HepG2 (cell line): ENCODE measurements around the gene IGDCC3. TPM values are rescaled to one million over a fixed set of nuclear protein-coding genes. Genes with fewer than 3 reads are reported as not detected.

Experiments
- BRF2 ChIP-seq: sonication (generic); formaldehyde crosslinking; IDR thresholded peaks from 2 replicates; pipeline ENCODE4 v1.8.1; 2022; ENCODE audit warnings: mild to moderate bottlenecking, missing genetic modification reagents
- DNMT1 ChIP-seq: sonication (generic); formaldehyde crosslinking; IDR thresholded peaks from 2 replicates; pipeline ENCODE4 v1.5.1; 2020; ENCODE audit warnings: mild to moderate bottlenecking, missing genetic modification reagents
- HMG20A ChIP-seq: IDR thresholded peaks from 2 replicates; pipeline ENCODE4 v1.6.1; 2016; ENCODE audit warnings: borderline replicate concordance
- HOXA5 ChIP-seq: sonication (generic); formaldehyde crosslinking; IDR thresholded peaks from 2 replicates; pipeline ENCODE4 v1.4.0; 2020; ENCODE audit warnings: missing genetic modification reagents
- KMT2B ChIP-seq: IDR thresholded peaks from 2 replicates; pipeline ENCODE4 v1.6.1; 2016; ENCODE audit warnings: missing genetic modification reagents, missing compliant biosample characterization
- MYPOP ChIP-seq: sonication (generic); formaldehyde crosslinking; IDR thresholded peaks from 2 replicates; pipeline ENCODE4 v1.8.1; 2023; ENCODE audit warnings: mild to moderate bottlenecking, moderate library complexity, missing genetic modification reagents
- NBN ChIP-seq: fragments of 450-650 bp; conservative IDR thresholded peaks from 2 replicates; pipeline ENCODE4 v1.6.1; 2017
- NFE2L2 ChIP-seq: fragments of 150-350 bp; IDR thresholded peaks from 2 replicates; pipeline ENCODE4 v1.6.1; 2014; ENCODE audit warnings: low read length
- POGZ ChIP-seq: sonication (generic); formaldehyde crosslinking; IDR thresholded peaks from 2 replicates; pipeline ENCODE4 v1.4.0; 2020; ENCODE audit warnings: mild to moderate bottlenecking, missing genetic modification reagents
- SIN3B ChIP-seq: fragments of 150-350 bp; IDR thresholded peaks from 2 replicates; pipeline ENCODE4 v1.6.1; 2014; ENCODE audit warnings: low read length
- SMAD3 ChIP-seq: sonication (generic); formaldehyde crosslinking; IDR thresholded peaks from 2 replicates; pipeline ENCODE4 v1.4.0; 2020; ENCODE audit warnings: missing genetic modification reagents
- SMYD3 ChIP-seq: sonication (generic); formaldehyde crosslinking; IDR thresholded peaks from 2 replicates; pipeline ENCODE4 v1.8.1; 2023; ENCODE audit warnings: mild to moderate bottlenecking, missing genetic modification reagents
- SPEN ChIP-seq: sonication (generic); formaldehyde crosslinking; IDR thresholded peaks from 2 replicates; pipeline ENCODE4 v1.5.1; 2020; ENCODE audit warnings: low read depth, mild to moderate bottlenecking, missing genetic modification reagents
- SRF ChIP-seq: IDR thresholded peaks from 2 replicates; pipeline ENCODE4 v1.6.1; 2011; ENCODE audit warnings: mild to moderate bottlenecking, low read depth, low read length, moderate library complexity
- YY1 ChIP-seq: IDR thresholded peaks from 2 replicates; pipeline ENCODE4 v1.6.1; 2011; ENCODE audit warnings: low read length, low read depth, moderate library complexity, mild to moderate bottlenecking; ENCODE audit not compliant: insufficient read depth, insufficient replicate concordance
- ZFP37 ChIP-seq: sonication (generic); formaldehyde crosslinking; IDR thresholded peaks from 2 replicates; pipeline ENCODE4 v1.4.0; 2020; ENCODE audit warnings: missing genetic modification reagents, borderline replicate concordance
- ZNF205 ChIP-seq: IDR thresholded peaks from 2 replicates; pipeline ENCODE4 v1.6.1; 2018; ENCODE audit warnings: missing biosample characterization, missing genetic modification reagents
- ZNF841 ChIP-seq: sonication (generic); formaldehyde crosslinking; IDR thresholded peaks from 2 replicates; pipeline ENCODE4 v1.8.1; 2023; ENCODE audit warnings: missing genetic modification reagents, borderline replicate concordance
- ZNF850 ChIP-seq: sonication (generic); formaldehyde crosslinking; conservative IDR thresholded peaks from 2 replicates; pipeline ENCODE4 v1.9.0; 2021; ENCODE audit warnings: mild to moderate bottlenecking, missing genetic modification reagents
- polyA plus RNA-seq, 8 experiments: library from polyadenylated mRNA; depleted of rRNA in 3 of 8; stranded (reverse) in 7 of 8; unstranded in 1 of 8; fragments of >200 nt; fragmentation: Illumina TruSeq in 4 of 8; extraction: Trizol in 4 of 8; gene quantifications; 2 replicates each; pipeline versions ENCODE4 v1.2.1 to v1.2.3, GENCODE V29; 2011 to 2016; ENCODE audit warnings: low read depth in 4 of 8, missing spikeins in 1 of 8, mixed read lengths in 1 of 8; ENCODE audit not compliant: insufficient read depth in 1 of 8
- total RNA-seq, 5 experiments: library from RNA; depleted of rRNA; stranded (reverse); fragments of >200 nt; fragmentation: Illumina TruSeq; extraction: Trizol; gene quantifications; 2 replicates each; pipeline ENCODE4 v1.2.3, GENCODE V29; 2016; ENCODE audit warnings: low read depth in 1 of 5
- TF ChIP-seq, protein P1 (sequence below): sonication (generic); formaldehyde crosslinking; IDR thresholded peaks from 2 replicates; pipeline ENCODE4 v1.4.0; 2020; ENCODE audit warnings: missing genetic modification reagents
- TF ChIP-seq, protein P2 (sequence below): sonication (generic); formaldehyde crosslinking; IDR thresholded peaks from 2 replicates; pipeline ENCODE4 v1.4.0; 2020; ENCODE audit warnings: missing genetic modification reagents

The IGDCC3 gene
- total and polyA plus RNA-seq, 2 of the 13 experiments (the other 11 are each of a cell fraction or from before 2014, with no cell fraction given), result 30.1 to 51.8 TPM

- TF ChIP-seq, protein P1, sequence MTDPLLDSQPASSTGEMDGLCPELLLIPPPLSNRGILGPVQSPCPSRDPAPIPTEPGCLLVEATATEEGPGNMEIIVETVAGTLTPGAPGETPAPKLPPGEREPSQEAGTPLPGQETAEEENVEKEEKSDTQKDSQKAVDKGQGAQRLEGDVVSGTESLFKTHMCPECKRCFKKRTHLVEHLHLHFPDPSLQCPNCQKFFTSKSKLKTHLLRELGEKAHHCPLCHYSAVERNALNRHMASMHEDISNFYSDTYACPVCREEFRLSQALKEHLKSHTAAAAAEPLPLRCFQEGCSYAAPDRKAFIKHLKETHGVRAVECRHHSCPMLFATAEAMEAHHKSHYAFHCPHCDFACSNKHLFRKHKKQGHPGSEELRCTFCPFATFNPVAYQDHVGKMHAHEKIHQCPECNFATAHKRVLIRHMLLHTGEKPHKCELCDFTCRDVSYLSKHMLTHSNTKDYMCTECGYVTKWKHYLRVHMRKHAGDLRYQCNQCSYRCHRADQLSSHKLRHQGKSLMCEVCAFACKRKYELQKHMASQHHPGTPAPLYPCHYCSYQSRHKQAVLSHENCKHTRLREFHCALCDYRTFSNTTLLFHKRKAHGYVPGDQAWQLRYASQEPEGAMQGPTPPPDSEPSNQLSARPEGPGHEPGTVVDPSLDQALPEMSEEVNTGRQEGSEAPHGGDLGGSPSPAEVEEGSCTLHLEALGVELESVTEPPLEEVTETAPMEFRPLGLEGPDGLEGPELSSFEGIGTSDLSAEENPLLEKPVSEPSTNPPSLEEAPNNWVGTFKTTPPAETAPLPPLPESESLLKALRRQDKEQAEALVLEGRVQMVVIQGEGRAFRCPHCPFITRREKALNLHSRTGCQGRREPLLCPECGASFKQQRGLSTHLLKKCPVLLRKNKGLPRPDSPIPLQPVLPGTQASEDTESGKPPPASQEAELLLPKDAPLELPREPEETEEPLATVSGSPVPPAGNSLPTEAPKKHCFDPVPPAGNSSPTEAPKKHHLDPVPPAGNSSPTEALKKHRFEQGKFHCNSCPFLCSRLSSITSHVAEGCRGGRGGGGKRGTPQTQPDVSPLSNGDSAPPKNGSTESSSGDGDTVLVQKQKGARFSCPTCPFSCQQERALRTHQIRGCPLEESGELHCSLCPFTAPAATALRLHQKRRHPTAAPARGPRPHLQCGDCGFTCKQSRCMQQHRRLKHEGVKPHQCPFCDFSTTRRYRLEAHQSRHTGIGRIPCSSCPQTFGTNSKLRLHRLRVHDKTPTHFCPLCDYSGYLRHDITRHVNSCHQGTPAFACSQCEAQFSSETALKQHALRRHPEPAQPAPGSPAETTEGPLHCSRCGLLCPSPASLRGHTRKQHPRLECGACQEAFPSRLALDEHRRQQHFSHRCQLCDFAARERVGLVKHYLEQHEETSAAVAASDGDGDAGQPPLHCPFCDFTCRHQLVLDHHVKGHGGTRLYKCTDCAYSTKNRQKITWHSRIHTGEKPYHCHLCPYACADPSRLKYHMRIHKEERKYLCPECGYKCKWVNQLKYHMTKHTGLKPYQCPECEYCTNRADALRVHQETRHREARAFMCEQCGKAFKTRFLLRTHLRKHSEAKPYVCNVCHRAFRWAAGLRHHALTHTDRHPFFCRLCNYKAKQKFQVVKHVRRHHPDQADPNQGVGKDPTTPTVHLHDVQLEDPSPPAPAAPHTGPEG (CRISPR knock-in tag), result peak; percentile 47; the same call in 1 of the 2 replicates
- TF ChIP-seq KMT2B (CRISPR knock-in tag), result 0 out of 2 replicates have a peak, but pooled peaks have one; percentile 19
- TF ChIP-seq DNMT1, result 0 out of 2 replicates have a peak, but pooled peaks have one; percentile 59
- TF ChIP-seq SRF, result no peak
- no peak for TF ChIP-seq POGZ (CRISPR knock-in tag)
- no peak for TF ChIP-seq NFE2L2
- TF ChIP-seq MYPOP (CRISPR knock-in tag), result peak; percentile 61; the same call in 1 of the 2 replicates
- TF ChIP-seq, protein P2, sequence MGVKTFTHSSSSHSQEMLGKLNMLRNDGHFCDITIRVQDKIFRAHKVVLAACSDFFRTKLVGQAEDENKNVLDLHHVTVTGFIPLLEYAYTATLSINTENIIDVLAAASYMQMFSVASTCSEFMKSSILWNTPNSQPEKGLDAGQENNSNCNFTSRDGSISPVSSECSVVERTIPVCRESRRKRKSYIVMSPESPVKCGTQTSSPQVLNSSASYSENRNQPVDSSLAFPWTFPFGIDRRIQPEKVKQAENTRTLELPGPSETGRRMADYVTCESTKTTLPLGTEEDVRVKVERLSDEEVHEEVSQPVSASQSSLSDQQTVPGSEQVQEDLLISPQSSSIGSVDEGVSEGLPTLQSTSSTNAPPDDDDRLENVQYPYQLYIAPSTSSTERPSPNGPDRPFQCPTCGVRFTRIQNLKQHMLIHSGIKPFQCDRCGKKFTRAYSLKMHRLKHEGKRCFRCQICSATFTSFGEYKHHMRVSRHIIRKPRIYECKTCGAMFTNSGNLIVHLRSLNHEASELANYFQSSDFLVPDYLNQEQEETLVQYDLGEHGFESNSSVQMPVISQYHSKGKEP, result no peak
- no peak for TF ChIP-seq ZFP37 (CRISPR knock-in tag)
- TF ChIP-seq BRF2 (CRISPR knock-in tag), result no peak
- TF ChIP-seq YY1, result peak; percentile 74
- no peak for TF ChIP-seq NBN
- no peak; the same call in 1 of the 2 replicates for TF ChIP-seq SPEN (CRISPR knock-in tag)
- no peak for TF ChIP-seq HMG20A (CRISPR knock-in tag)
- TF ChIP-seq ZNF850 (CRISPR knock-in tag), result no peak
- TF ChIP-seq SMAD3 (CRISPR knock-in tag), result no peak
- no peak for TF ChIP-seq SIN3B
- no peak for TF ChIP-seq ZNF841
- no peak for TF ChIP-seq SMYD3 (CRISPR knock-in tag)
- TF ChIP-seq HOXA5 (CRISPR knock-in tag), result no peak
- TF ChIP-seq ZNF205, result no peak
Measured at GRCh38 chr15:65377105-65377975, 462 bp downstream of the IGDCC3 start (continued).
